ENCODE measurements around the gene SMG6. TPM values are rescaled to one million over a fixed set of nuclear protein-coding genes. Genes with fewer than 3 reads are reported as not detected.
A peak's percentile ranks its signal among the peaks of the same experiment; 100 is the strongest.

Gene SMG6
- total and polyA plus RNA-seq, 2 of the 4 experiments (the other 2 are of a cell fraction): 16.3 to 30.3 TPM

- CTCF ChIA-PET: interaction anchor here (0.7 to 1.8 kb wide), 5 partner anchors 17 to 160 kb away, joined by 3 to 7 read pairs (median 4); partner anchors contain the start of gene HIC1
- H3K79me1 ChIP-seq (ENCODE audit: low read depth in 1 of 2, low read length in 2 of 2): peaks cover 20 to 55% of the 10 kb centered on the region in 2 experiments
- H2BK15ac ChIP-seq (ENCODE audit: low read depth, low read length): peak overlapping the region; percentile 99; the same call in 1 of the 3 replicates
- ATAC-seq (ENCODE audit: low read depth) (peak; percentile 36), DNase-seq (peak; percentile 88)
- peak overlapping the region; percentile 13 for H4K5ac ChIP-seq (ENCODE audit: low read depth, low read length)
- peak overlapping the region; percentile 8 for H2AFZ ChIP-seq (replicated peaks; ENCODE audit: low read length, poor library complexity)
- H3K9ac ChIP-seq (ENCODE audit: low read depth, low read length): peak overlapping the region; percentile 59
- H4K20me1 ChIP-seq (ENCODE audit: insufficient read depth, low read length): no peaks in the 10 kb centered on the region
- peak overlapping the region; percentile 60 for H3K56ac ChIP-seq (ENCODE audit: extremely low read depth, insufficient read depth, low read length)
- H3K9me1 ChIP-seq (ENCODE audit: insufficient read depth, low read length): peaks cover 8% of the 10 kb centered on the region
- H3K4me3 ChIP-seq (ENCODE audit: insufficient read depth, low read depth, low read length): peak overlapping the region; percentile 15; the same call in 1 of the 2 replicates
- peak overlapping the region; percentile 99 for H3K27ac ChIP-seq (ENCODE audit: insufficient read depth, low read length)
- intact Hi-C loops (cut with micrococcal nuclease): loop anchor here (1.0 kb wide), 1 partner anchor 41 kb away; no protein-coding TSS in a partner anchor
- H4K8ac ChIP-seq (ENCODE audit: low read depth in 2 of 2, low read length in 2 of 2): peak overlapping the region; percentile 31 to 97; a peak in 3 of 4 replicates
- POLR2A ChIA-PET (ENCODE audit: unreplicated experiment): interaction anchor here (0.7 to 1.5 kb wide), 3 partner anchors 34 to 40 kb away, joined by 3 to 7 read pairs (median 3); no protein-coding TSS in a partner anchor
- H3K36me3 ChIP-seq (ENCODE audit: control insufficient read depth, insufficient read depth, low read length): no peaks in the 10 kb centered on the region
- peak overlapping the region; percentile 25 for H2AK9ac ChIP-seq (replicated peaks; ENCODE audit: low read depth, low read length, poor library complexity)
- WGBS, 2 experiments (ENCODE audit: extremely low coverage in 2 of 2, insufficient read length in 1 of 2): no CpG with 5 or more reads among the region's 11 CpGs
- dilution Hi-C loops (cut with HindIII; ENCODE audit: low sequenced_read_pairs, unreplicated experiment): no loop called here
- peak overlapping the region; percentile 92 for H4K91ac ChIP-seq (ENCODE audit: insufficient read depth, low read depth, low read length)
- H2BK20ac ChIP-seq (ENCODE audit: low read depth, low read length): peak overlapping the region; percentile 98
- H2BK5ac ChIP-seq (ENCODE audit: low read depth, low read length, poor library complexity, severe bottlenecking): peak overlapping the region; percentile 95
- H3K14ac ChIP-seq (replicated peaks; ENCODE audit: low read depth, low read length): peak overlapping the region; percentile 99
- TF ChIP-seq MAFK (IDR thresholded peaks at IDR 0.05; ENCODE audit: low read depth, low read length): no peak
- TF ChIP-seq BHLHE40 (IDR thresholded peaks at IDR 0.05; ENCODE audit: low read depth, low read length): peak; percentile 42
- H3K18ac ChIP-seq (ENCODE audit: low read depth, low read length): peak overlapping the region; percentile 70
- H3K23ac ChIP-seq (ENCODE audit: low read depth, low read length): peak overlapping the region; percentile 97
- no peaks in the 10 kb centered on the region for H3K27me3 ChIP-seq (ENCODE audit: control insufficient read depth, insufficient read depth, low read length)
- H2AK5ac ChIP-seq (ENCODE audit: low read depth, low read length): peak overlapping the region; percentile 99
- peaks cover 17% of the 10 kb centered on the region for H3K4me1 ChIP-seq (ENCODE audit: control insufficient read depth, insufficient read depth, low read length)
- H3K4me2 ChIP-seq (ENCODE audit: low read depth, low read length): peak overlapping the region; percentile 91
- H3K9me3 ChIP-seq (ENCODE audit: control insufficient read depth, insufficient read depth, low read length): no peaks in the 10 kb centered on the region
- H3K4ac ChIP-seq (ENCODE audit: low read depth, low read length): peak overlapping the region; percentile 100
- no TSS peak for BruUV-seq (replicated peaks)
- in situ Hi-C loops (cut with MboI; ENCODE audit: low sequenced_read_pairs): no loop called here
- peak overlapping the region; percentile 98 for H2BK120ac ChIP-seq (ENCODE audit: low read depth, low read length)
Measured at GRCh38 chr17:2214929-2215615, 88.5 kb downstream of the SMG6 start.
